Measurements from ENCODE around the gene KDM4E.

The KDM4E gene

GRCh38 chr11:95076981-95077380 is 51.9 kb downstream of the KDM4E start:
- Histone ChIP-seq H3K9me3 (ENCODE audit: control insufficient read depth, insufficient read depth, low read depth, low read length) (no peaks in the 10 kb centered on the region), H3K36me3 (ENCODE audit: control insufficient read depth in 2 of 2, insufficient read depth in 1 of 2, low read length in 2 of 2) (no peaks in the 10 kb centered on the region), H3K27ac (ENCODE audit: extremely low read depth, low read depth, low read length) (no peak overlapping the region), H3K4me3 (ENCODE audit: low read depth, low read length) (no peak overlapping the region), H3K4me1 (ENCODE audit: control insufficient read depth, insufficient read depth, low read length) (no peaks in the 10 kb centered on the region; the same call in 1 of the 2 replicates)
- ChIA-PET POLR2A (no interaction called here), CTCF (interaction anchor here (1.0 to 10.7 kb wide), 4 partner anchors 14 to 688 kb away, joined by 3 to 63 read pairs (median 4); partner anchors contain the start of gene ENDOD1)
- TF ChIP-seq ZNF292 (tag by site-specific recombination; IDR thresholded peaks at IDR 0.05; ENCODE audit: borderline replicate concordance, low read depth) (no peak), INSM2 (tag by site-specific recombination; IDR thresholded peaks at IDR 0.05) (no peak), ZNF404 (tag by site-specific recombination; IDR thresholded peaks at IDR 0.05) (no peak), ZNF398 (tag by site-specific recombination; IDR thresholded peaks at IDR 0.05) (no peak), ZNF148 (tag by site-specific recombination; IDR thresholded peaks at IDR 0.05; ENCODE audit: borderline replicate concordance) (no peak), ZNF37A (tag by site-specific recombination; IDR thresholded peaks at IDR 0.05) (no peak), SCRT2 (tag by site-specific recombination; IDR thresholded peaks at IDR 0.05) (no peak), ZBTB44 (tag by site-specific recombination; IDR thresholded peaks at IDR 0.05) (no peak), ZNF266 (tag by site-specific recombination; IDR thresholded peaks at IDR 0.05; ENCODE audit: low read depth) (no peak), ZBTB49 (tag by site-specific recombination; IDR thresholded peaks at IDR 0.05; ENCODE audit: low read depth) (no peak), ZNF600 (tag by site-specific recombination; IDR thresholded peaks at IDR 0.05) (no peak), ZNF155 (tag by site-specific recombination; IDR thresholded peaks at IDR 0.05) (no peak), ZNF274 (IDR thresholded peaks at IDR 0.05; ENCODE audit: low read length) (no peak), ZNF274 (tag by site-specific recombination; IDR thresholded peaks at IDR 0.05; ENCODE audit: borderline replicate concordance) (no peak), ZBTB48 (tag by site-specific recombination; IDR thresholded peaks at IDR 0.05) (no peak)
- TF ChIP-seq, protein P1, sequence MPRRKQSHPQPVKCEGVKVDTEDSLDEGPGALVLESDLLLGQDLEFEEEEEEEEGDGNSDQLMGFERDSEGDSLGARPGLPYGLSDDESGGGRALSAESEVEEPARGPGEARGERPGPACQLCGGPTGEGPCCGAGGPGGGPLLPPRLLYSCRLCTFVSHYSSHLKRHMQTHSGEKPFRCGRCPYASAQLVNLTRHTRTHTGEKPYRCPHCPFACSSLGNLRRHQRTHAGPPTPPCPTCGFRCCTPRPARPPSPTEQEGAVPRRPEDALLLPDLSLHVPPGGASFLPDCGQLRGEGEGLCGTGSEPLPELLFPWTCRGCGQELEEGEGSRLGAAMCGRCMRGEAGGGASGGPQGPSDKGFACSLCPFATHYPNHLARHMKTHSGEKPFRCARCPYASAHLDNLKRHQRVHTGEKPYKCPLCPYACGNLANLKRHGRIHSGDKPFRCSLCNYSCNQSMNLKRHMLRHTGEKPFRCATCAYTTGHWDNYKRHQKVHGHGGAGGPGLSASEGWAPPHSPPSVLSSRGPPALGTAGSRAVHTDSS (tag by site-specific recombination; IDR thresholded peaks at IDR 0.05) = no peak
